ENCODE measurements around the gene KIF25.

DNA sequence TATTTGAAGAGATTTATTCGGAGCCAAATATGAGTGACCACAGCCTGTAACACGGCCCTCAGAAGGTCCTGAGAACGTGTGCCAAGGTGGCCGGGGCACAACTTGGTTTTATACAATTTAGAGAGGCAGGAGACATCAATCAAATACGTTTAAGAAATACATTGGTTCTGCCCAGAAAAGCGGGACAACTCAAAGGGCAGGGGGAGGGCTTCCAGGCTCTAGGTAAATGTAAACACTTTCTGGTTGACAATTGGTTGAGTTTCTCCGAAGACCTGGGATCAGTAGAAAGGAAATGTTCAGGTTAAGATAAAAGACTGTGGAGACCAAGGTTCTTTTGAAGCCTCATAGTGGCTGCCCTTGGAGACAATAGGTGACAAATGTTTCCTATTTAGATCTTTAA lies 18.9 kb upstream of the KIF25 start:
- TF ChIP-seq POLR2AphosphoS5 (IDR thresholded peaks at IDR 0.05; ENCODE audit: low read depth, low read length) = no peak
- TF ChIP-seq TAF1 (IDR thresholded peaks at IDR 0.05; ENCODE audit: borderline replicate concordance, insufficient read depth, low read length) = no peak
- TF ChIP-seq, protein P1, sequence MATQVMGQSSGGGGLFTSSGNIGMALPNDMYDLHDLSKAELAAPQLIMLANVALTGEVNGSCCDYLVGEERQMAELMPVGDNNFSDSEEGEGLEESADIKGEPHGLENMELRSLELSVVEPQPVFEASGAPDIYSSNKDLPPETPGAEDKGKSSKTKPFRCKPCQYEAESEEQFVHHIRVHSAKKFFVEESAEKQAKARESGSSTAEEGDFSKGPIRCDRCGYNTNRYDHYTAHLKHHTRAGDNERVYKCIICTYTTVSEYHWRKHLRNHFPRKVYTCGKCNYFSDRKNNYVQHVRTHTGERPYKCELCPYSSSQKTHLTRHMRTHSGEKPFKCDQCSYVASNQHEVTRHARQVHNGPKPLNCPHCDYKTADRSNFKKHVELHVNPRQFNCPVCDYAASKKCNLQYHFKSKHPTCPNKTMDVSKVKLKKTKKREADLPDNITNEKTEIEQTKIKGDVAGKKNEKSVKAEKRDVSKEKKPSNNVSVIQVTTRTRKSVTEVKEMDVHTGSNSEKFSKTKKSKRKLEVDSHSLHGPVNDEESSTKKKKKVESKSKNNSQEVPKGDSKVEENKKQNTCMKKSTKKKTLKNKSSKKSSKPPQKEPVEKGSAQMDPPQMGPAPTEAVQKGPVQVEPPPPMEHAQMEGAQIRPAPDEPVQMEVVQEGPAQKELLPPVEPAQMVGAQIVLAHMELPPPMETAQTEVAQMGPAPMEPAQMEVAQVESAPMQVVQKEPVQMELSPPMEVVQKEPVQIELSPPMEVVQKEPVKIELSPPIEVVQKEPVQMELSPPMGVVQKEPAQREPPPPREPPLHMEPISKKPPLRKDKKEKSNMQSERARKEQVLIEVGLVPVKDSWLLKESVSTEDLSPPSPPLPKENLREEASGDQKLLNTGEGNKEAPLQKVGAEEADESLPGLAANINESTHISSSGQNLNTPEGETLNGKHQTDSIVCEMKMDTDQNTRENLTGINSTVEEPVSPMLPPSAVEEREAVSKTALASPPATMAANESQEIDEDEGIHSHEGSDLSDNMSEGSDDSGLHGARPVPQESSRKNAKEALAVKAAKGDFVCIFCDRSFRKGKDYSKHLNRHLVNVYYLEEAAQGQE (IDR thresholded peaks at IDR 0.05; ENCODE audit: insufficient read depth in 1 of 2, low read depth in 2 of 2, low read length in 2 of 2) = no peak

Measured in PFSK-1 (cell line).